ENCODE measurements around the gene NDUFS3. TPM values are rescaled to one million over a fixed set of nuclear protein-coding genes. Genes with fewer than 3 reads are reported as not detected.

Gene NDUFS3
- total RNA-seq, 1 donor: 35.3 TPM

DNA sequence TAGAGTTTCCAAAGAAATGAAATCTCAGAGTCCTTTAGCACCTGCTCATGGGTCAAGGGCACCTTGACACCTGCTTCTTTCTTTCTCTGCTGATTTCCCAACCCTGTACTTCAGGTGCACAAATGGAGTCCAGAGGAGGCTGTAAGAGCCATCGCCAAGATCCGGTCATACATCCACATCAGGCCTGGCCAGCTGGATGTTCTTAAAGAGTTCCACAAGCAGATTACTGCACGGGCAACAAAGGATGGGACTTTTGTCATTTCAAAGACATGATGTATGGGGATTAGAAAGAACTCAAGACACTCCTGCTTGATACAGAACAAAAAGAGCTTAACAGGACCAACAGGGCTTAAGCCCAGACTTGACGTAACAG lies 7.5 kb upstream of the NDUFS3 start:
- H3K9me3 ChIP-seq (ENCODE audit: low read depth, low read length): no peaks in the 10 kb centered on the region
- peaks cover 9% of the 10 kb centered on the region for H3K4me1 ChIP-seq (ENCODE audit: insufficient read depth, low read length)
- no peaks in the 10 kb centered on the region for H3K27me3 ChIP-seq (ENCODE audit: insufficient read depth, low read length)
- no peak overlapping the region for H3K4me3 ChIP-seq (ENCODE audit: low read length)

DNA sequence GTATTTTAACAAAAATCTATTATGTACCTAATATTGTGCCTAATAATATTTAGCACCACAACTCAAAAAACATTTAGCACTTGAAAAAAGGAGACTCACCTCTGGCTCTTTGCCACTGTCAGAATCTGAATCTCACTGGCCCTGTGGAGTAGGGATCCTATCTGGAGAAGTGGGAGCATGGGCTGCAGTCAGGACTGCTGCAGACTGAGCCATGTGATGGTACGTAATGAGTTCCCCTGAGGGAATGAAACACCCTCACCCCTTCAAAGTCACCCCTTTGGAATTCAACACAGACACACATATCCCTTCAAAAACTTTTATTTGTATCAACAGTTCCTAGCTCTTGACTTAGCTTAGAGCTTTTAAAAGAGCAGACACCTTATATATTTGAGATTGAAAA lies 7.0 kb upstream of the NDUFS3 start:
- H3K4me3 ChIP-seq (ENCODE audit: low read length): no peak overlapping the region
- no peaks in the 10 kb centered on the region for H3K27me3 ChIP-seq (ENCODE audit: insufficient read depth, low read length)
- no peaks in the 10 kb centered on the region for H3K9me3 ChIP-seq (ENCODE audit: low read depth, low read length)
- peaks cover 3% of the 10 kb centered on the region for H3K4me1 ChIP-seq (ENCODE audit: insufficient read depth, low read length)

DNA sequence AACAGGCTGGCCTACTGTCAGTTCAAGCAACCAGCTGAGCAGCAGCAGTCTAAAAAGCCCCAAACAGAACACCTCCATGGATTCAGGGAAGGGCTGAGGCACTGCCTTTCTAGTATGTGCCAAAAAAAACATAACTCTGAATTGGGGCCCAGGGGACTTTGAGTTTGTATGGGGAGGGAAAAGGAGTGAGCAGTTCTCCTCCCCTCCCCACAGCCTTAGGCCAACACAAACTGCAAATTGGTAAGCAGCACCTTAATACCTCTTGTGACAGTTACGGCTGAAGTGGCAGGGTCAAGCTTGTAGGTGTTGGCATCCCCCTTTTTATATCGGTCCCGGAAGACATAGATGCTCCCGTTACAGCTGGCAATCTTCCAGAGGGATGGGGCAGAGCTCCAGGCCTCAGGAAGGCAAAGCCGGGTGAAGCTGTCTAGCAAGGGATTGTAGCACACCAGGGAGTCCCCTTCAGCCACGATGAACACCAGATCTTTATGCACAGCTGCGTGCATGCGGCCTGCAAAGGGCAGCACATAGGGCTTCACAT lies 6.1 kb upstream of the NDUFS3 start:
- H3K4me3 ChIP-seq (ENCODE audit: low read length): no peak overlapping the region
- H3K27me3 ChIP-seq (ENCODE audit: insufficient read depth, low read length): no peaks in the 10 kb centered on the region
- peaks cover 7% of the 10 kb centered on the region for H3K4me1 ChIP-seq (ENCODE audit: insufficient read depth, low read length)
- no peaks in the 10 kb centered on the region for H3K9me3 ChIP-seq (ENCODE audit: low read depth, low read length)

DNA sequence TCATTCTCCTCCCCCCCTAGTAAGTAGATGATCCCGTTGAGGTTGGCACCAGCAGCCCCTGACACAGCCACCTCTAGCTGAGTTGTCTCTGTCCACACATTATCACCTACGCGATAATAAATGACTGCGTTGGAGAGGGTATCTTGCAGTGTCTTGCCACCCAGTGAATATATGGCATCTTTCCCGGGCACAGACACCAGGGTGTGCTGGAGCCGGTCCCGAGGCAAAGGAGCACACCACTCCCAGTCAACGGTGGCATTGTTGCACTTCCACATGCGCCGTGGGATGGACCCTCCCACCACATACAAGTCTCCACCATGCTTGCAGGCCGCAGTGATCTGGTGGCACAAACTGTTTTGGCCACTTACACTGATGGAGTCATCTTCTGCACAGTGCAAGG lies 5.6 kb upstream of the NDUFS3 start:
- H3K9me3 ChIP-seq (ENCODE audit: low read depth, low read length): no peaks in the 10 kb centered on the region
- H3K27me3 ChIP-seq (ENCODE audit: insufficient read depth, low read length): no peaks in the 10 kb centered on the region
- H3K4me3 ChIP-seq (ENCODE audit: low read length): no peak overlapping the region
- peaks cover 13% of the 10 kb centered on the region for H3K4me1 ChIP-seq (ENCODE audit: insufficient read depth, low read length)

- Histone ChIP-seq H3K4me1 (ENCODE audit: insufficient read depth, low read length) (peaks cover 31% of the 10 kb centered on the region), H3K9me3 (ENCODE audit: low read depth, low read length) (no peaks in the 10 kb centered on the region), H3K4me3 (ENCODE audit: low read length) (no peak overlapping the region), H3K27me3 (ENCODE audit: insufficient read depth, low read length) (no peaks in the 10 kb centered on the region)
Observed at GRCh38 chr11:47577460-47578041, 1.3 kb upstream of the NDUFS3 start.

- Histone ChIP-seq H3K27me3 (ENCODE audit: insufficient read depth, low read length) (no peaks in the 10 kb centered on the region), H3K4me1 (ENCODE audit: insufficient read depth, low read length) (peaks cover 29% of the 10 kb centered on the region), H3K4me3 (ENCODE audit: low read length) (no peak overlapping the region), H3K9me3 (ENCODE audit: low read depth, low read length) (no peaks in the 10 kb centered on the region)
Observed at GRCh38 chr11:47583844-47584243, 5.0 kb downstream of the NDUFS3 start.

- no peaks in the 10 kb centered on the region for H3K9me3 ChIP-seq (ENCODE audit: low read depth, low read length)
- H3K4me3 ChIP-seq (ENCODE audit: low read length): no peak within 1 kb of the TSS
- no peaks in the 10 kb centered on the region for H3K27me3 ChIP-seq (ENCODE audit: insufficient read depth, low read length)
- H3K4me1 ChIP-seq (ENCODE audit: insufficient read depth, low read length): peaks cover 13% of the 10 kb centered on the region
Observed at GRCh38 chr11:47586098-47586855, 7.4 kb downstream of the NDUFS3 start, which contains the start of gene FAM180B. FAM180B (plus strand) TSS chr11:47586678; CDS start chr11:47586769, 91 bp downstream.

- Histone ChIP-seq H3K27me3 (ENCODE audit: insufficient read depth, low read length) (peaks cover 3% of the 10 kb centered on the region), H3K4me1 (ENCODE audit: insufficient read depth, low read length) (peaks cover 21% of the 10 kb centered on the region), H3K9me3 (ENCODE audit: low read depth, low read length) (no peaks in the 10 kb centered on the region), H3K4me3 (ENCODE audit: low read length) (no peak overlapping the region)
Observed at GRCh38 chr11:47587039-47587716, 8.3 kb downstream of the NDUFS3 start.

- Histone ChIP-seq H3K27me3 (ENCODE audit: insufficient read depth, low read length) (peaks cover 7% of the 10 kb centered on the region), H3K4me3 (ENCODE audit: low read length) (no peak overlapping the region), H3K9me3 (ENCODE audit: low read depth, low read length) (no peaks in the 10 kb centered on the region), H3K4me1 (ENCODE audit: insufficient read depth, low read length) (peaks cover 21% of the 10 kb centered on the region)
Observed at GRCh38 chr11:47587723-47588326, 9.0 kb downstream of the NDUFS3 start.

GRCh38 chr11:47589118-47589517 lies 10.2 kb downstream of the NDUFS3 start:
- H3K4me3 ChIP-seq (ENCODE audit: low read length): no peak overlapping the region
- H3K4me1 ChIP-seq (ENCODE audit: insufficient read depth, low read length): peaks cover 33% of the 10 kb centered on the region
- H3K27me3 ChIP-seq (ENCODE audit: insufficient read depth, low read length): peaks cover 18% of the 10 kb centered on the region
- H3K9me3 ChIP-seq (ENCODE audit: low read depth, low read length): no peaks in the 10 kb centered on the region

DNA sequence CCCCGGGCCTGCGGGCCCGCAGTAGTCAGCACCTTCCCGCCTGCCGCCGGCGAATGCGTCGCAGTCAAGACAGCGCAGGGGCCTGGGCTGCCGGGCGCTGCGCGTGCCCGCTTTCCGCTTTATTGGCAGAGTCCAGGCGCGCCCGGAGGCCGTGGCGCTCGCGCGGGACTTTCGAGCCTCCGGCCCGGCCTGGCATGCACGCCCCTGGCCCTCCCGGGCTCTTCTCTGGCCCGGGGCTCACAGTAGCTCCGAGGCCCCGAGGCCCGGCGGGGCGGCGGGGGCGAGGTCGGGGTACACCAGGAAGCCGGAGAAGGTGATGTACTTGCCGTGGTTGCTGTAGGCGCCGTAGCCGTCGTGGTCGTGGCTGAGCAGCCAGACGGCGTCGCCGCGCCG lies 10.7 kb downstream of the NDUFS3 start:
- Histone ChIP-seq H3K4me1 (ENCODE audit: insufficient read depth, low read length) (peaks cover 33% of the 10 kb centered on the region), H3K4me3 (ENCODE audit: low read length) (no peak overlapping the region), H3K27me3 (ENCODE audit: insufficient read depth, low read length) (peaks cover 21% of the 10 kb centered on the region), H3K9me3 (ENCODE audit: low read depth, low read length) (no peaks in the 10 kb centered on the region)

- Histone ChIP-seq H3K27me3 (ENCODE audit: insufficient read depth, low read length) (peaks cover 26% of the 10 kb centered on the region), H3K4me1 (ENCODE audit: insufficient read depth, low read length) (peaks cover 33% of the 10 kb centered on the region), H3K9me3 (ENCODE audit: low read depth, low read length) (no peaks in the 10 kb centered on the region), H3K4me3 (ENCODE audit: low read length) (no peak overlapping the region)
Observed at GRCh38 chr11:47589977-47590861, 11.3 kb downstream of the NDUFS3 start.

DNA sequence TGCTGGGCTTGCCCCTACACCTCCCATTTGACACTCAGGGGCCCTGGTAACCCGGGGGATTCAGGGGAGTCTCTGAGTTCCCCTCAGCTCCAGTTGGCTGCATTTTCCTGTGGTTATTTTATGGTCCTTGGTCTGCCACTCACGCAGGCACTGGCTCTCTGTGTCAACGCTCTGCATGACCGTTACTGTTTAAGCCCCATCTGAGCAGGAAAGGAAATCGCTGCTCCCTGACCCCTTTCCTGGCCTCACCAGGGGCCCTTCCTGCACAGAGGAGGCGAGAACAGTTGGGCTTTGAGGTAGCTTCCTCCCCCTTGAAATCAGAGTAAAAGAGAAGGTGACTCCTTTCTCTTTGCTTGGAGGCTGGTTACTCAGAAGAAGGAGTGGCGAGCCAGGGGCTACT lies 12.9 kb downstream of the NDUFS3 start:
- Histone ChIP-seq H3K9me3 (ENCODE audit: low read depth, low read length) (no peaks in the 10 kb centered on the region), H3K27me3 (ENCODE audit: insufficient read depth, low read length) (peaks cover 26% of the 10 kb centered on the region), H3K4me1 (ENCODE audit: insufficient read depth, low read length) (peaks cover 33% of the 10 kb centered on the region), H3K4me3 (ENCODE audit: low read length) (no peak overlapping the region)

- no peaks in the 10 kb centered on the region for H3K9me3 ChIP-seq (ENCODE audit: low read depth, low read length)
- peaks cover 26% of the 10 kb centered on the region for H3K27me3 ChIP-seq (ENCODE audit: insufficient read depth, low read length)
- H3K4me3 ChIP-seq (ENCODE audit: low read length): no peak overlapping the region
- H3K4me1 ChIP-seq (ENCODE audit: insufficient read depth, low read length): peaks cover 33% of the 10 kb centered on the region
Observed at GRCh38 chr11:47592251-47592650, 13.4 kb downstream of the NDUFS3 start.
